GM23248 (cell line): ENCODE measurements around the gene MSGN1. TPM values are rescaled to one million over a fixed set of nuclear protein-coding genes. Genes with fewer than 3 reads are reported as not detected.

Experiments
- DNase-seq: peaks from one replicate; pipeline ENCODE4 v3.0.0-alpha.2; 2015
- H2AFZ ChIP-seq: fragments of 200-600 bp; sonication (generic); 2 replicates; pipeline ENCODE4 v1.6.1; 2016; ENCODE audit warnings: antibody characterized with exemption
- H3F3A ChIP-seq: fragments of 200-600 bp; sonication (generic); 2 replicates; pipeline ENCODE4 v1.6.1; 2016; ENCODE audit warnings: mild to moderate bottlenecking, antibody characterized with exemption, mixed run types; ENCODE audit not compliant: insufficient read depth
- H3K27ac ChIP-seq: fragments of 200-600 bp; sonication (generic); 2 replicates; pipeline ENCODE4 v1.5.1; 2016; ENCODE audit warnings: mild to moderate bottlenecking
- H3K27me3 ChIP-seq: fragments of 200-600 bp; sonication (generic); replicated peaks from 2 replicates; pipeline ENCODE4 v1.6.1; 2016; ENCODE audit warnings: mild to moderate bottlenecking; ENCODE audit not compliant: insufficient read depth
- H3K36me3 ChIP-seq: fragments of 200-600 bp; sonication (generic); 2 replicates; pipeline ENCODE4 v1.6.1; 2016; ENCODE audit warnings: low read depth, mild to moderate bottlenecking
- H3K4me1 ChIP-seq: fragments of 200-600 bp; sonication (generic); 2 replicates; pipeline ENCODE4 v1.6.1; 2016; ENCODE audit warnings: mild to moderate bottlenecking; ENCODE audit not compliant: insufficient read depth
- H3K4me2 ChIP-seq: fragments of 200-600 bp; sonication (generic); one replicate; pipeline ENCODE4 v1.6.1; 2016; ENCODE audit warnings: mild to moderate bottlenecking; ENCODE audit not compliant: unreplicated experiment
- H3K4me3 ChIP-seq: fragments of 200-600 bp; sonication (generic); 2 replicates; pipeline ENCODE4 v1.5.1; 2016; ENCODE audit warnings: mild to moderate bottlenecking
- H3K79me2 ChIP-seq: fragments of 200-600 bp; sonication (generic); 2 replicates; pipeline ENCODE4 v1.6.1; 2016; ENCODE audit warnings: mild to moderate bottlenecking; ENCODE audit not compliant: insufficient read depth
- H3K9ac ChIP-seq: fragments of 200-600 bp; sonication (generic); 2 replicates; pipeline ENCODE4 v1.6.1; 2016; ENCODE audit warnings: mild to moderate bottlenecking
- H3K9me2 ChIP-seq: fragments of 200-600 bp; sonication (generic); 2 replicates; pipeline ENCODE4 v1.6.1; 2016; ENCODE audit warnings: mixed run types, mild to moderate bottlenecking, moderate library complexity; ENCODE audit not compliant: insufficient read depth
- H3K9me3 ChIP-seq: fragments of 200-600 bp; sonication (generic); one replicate; pipeline ENCODE4 v1.6.1; 2017; ENCODE audit warnings: low read depth
- H4K20me1 ChIP-seq: fragments of 200-600 bp; sonication (generic); 2 replicates; pipeline ENCODE4 v1.6.0; 2016; ENCODE audit not compliant: insufficient read depth
- EZH2 ChIP-seq: fragments of 200-600 bp; sonication (generic); IDR thresholded peaks from 2 replicates; pipeline ENCODE4 v1.6.1; 2018; ENCODE audit warnings: antibody characterized with exemption, mild to moderate bottlenecking; ENCODE audit not compliant: insufficient read depth, poor library complexity, severe bottlenecking
- EZH2phosphoT487 ChIP-seq: fragments of 200-600 bp; sonication (generic); IDR thresholded peaks from 2 replicates; pipeline ENCODE4 v1.6.1; 2018; ENCODE audit warnings: antibody characterized with exemption, moderate library complexity, mild to moderate bottlenecking, low read depth; ENCODE audit not compliant: insufficient read depth
- whole genome bisulfite sequencing, 2 experiments: methylation state at CpG; one replicate each; pipeline ENCODE4 v1.1.6; 2015 to 2017; ENCODE audit warnings: low lambda C conversion rate in 2 of 2, low coverage in 1 of 2; ENCODE audit errors: missing lambda C conversion rate in 2 of 2; 5-methylcytosine and 5-hydroxymethylcytosine counted together
- in situ Hi-C: fragments of 300-500 bp; cut with MboI; formaldehyde crosslinking; loops from 2 replicates; pipeline ENCODE4 v1.15.0; 2020
- polyA plus RNA-seq: library from polyadenylated mRNA; unstranded; fragments of >200 nt; fragmentation: Nextera tagmentation; extraction: Ambion mirVana; gene quantifications from 2 replicates; pipeline ENCODE4 v1.2.1, GENCODE V29; 2016
- total RNA-seq: library from RNA; depleted of rRNA; stranded (reverse); fragments of >200 nt; shearing (Covaris generic); gene quantifications from 2 replicates; pipeline ENCODE4 v1.2.3, GENCODE V29; 2014

The MSGN1 gene
- total and polyA plus RNA-seq, 2 experiments from 2014 or later: not detected

DNA sequence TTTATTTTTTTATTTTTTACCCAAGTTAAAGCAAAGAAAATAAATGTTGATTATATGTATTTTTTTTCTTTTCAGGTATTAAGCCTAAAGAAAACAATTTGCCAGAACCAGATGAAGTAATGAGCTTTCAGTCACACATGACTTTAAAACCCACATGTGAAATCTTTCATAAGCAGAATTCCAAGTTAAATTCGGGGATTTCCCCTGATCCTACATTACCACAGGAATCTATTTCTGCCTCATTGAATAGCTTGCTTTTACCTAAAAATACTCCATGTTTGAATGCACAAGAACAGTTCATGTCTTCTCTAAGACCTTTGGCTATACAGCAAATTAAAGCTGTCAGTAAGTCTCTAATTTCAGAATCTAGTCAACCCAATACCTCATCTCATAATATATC is 35.7 kb upstream of the MSGN1 start:
- no peaks in the 10 kb centered on the region for H3K79me2 ChIP-seq
- no peaks in the 10 kb centered on the region for H3K27me3 ChIP-seq
- no peaks in the 10 kb centered on the region for H3K9me3 ChIP-seq
- H3K4me2 ChIP-seq: no peak overlapping the region
- 48 to 59% methylated on average over 1 of the region's 1 CpG for WGBS, 2 experiments
- DNase-seq: no peak
- H3K36me3 ChIP-seq: peaks cover 17% of the 10 kb centered on the region
- in situ Hi-C loops: no loop called here
- no peaks in the 10 kb centered on the region for H3K4me1 ChIP-seq
- H4K20me1 ChIP-seq: no peaks in the 10 kb centered on the region
- no peak overlapping the region for H3K9ac ChIP-seq
- TF ChIP-seq EZH2: no peak
- no peak for TF ChIP-seq EZH2phosphoT487
- H3F3A ChIP-seq: no peaks in the 10 kb centered on the region
- no peak overlapping the region for H2AFZ ChIP-seq
- H3K27ac ChIP-seq: no peak overlapping the region
- no peak overlapping the region for H3K4me3 ChIP-seq
- no peaks in the 10 kb centered on the region for H3K9me2 ChIP-seq

- Histone ChIP-seq H2AFZ (no peak overlapping the region), H3K36me3 (peaks cover 17% of the 10 kb centered on the region), H3K4me2 (no peak overlapping the region), H3F3A (no peaks in the 10 kb centered on the region), H3K27me3 (no peaks in the 10 kb centered on the region), H3K79me2 (no peaks in the 10 kb centered on the region), H3K9me3 (no peaks in the 10 kb centered on the region), H3K4me3 (no peak overlapping the region), H4K20me1 (no peaks in the 10 kb centered on the region), H3K9me2 (no peaks in the 10 kb centered on the region), H3K4me1 (no peaks in the 10 kb centered on the region), H3K27ac (no peak overlapping the region), H3K9ac (no peak overlapping the region)
- no peak for DNase-seq
- whole genome bisulfite sequencing, 2 experiments: 95 to 100% methylated on average over 1 of the region's 1 CpG
- no peak for TF ChIP-seq EZH2
- TF ChIP-seq EZH2phosphoT487: no peak
- in situ Hi-C loops: no loop called here
Measured at GRCh38 chr2:17781482-17781881, 34.8 kb upstream of the MSGN1 start.

- in situ Hi-C loops: no loop called here
- H3K36me3 ChIP-seq: no peaks in the 10 kb centered on the region
- H3K4me1 ChIP-seq: peaks cover 5% of the 10 kb centered on the region; the same call in 1 of the 2 replicates
- H3K4me3 ChIP-seq: no peak overlapping the region
- no peak overlapping the region for H3K27ac ChIP-seq
- H3K79me2 ChIP-seq: no peaks in the 10 kb centered on the region
- H2AFZ ChIP-seq: no peak overlapping the region
- no peak for DNase-seq
- TF ChIP-seq EZH2 (no peak), EZH2phosphoT487 (no peak)
- H3K9me3 ChIP-seq: no peaks in the 10 kb centered on the region
- H3F3A ChIP-seq: peaks cover 5% of the 10 kb centered on the region; the same call in 1 of the 2 replicates
- no peaks in the 10 kb centered on the region for H3K27me3 ChIP-seq
- H3K4me2 ChIP-seq: no peak overlapping the region
- WGBS, 2 experiments: 61 to 62% methylated on average over 3 of the region's 3 CpGs
- H3K9ac ChIP-seq: no peak overlapping the region
- no peaks in the 10 kb centered on the region for H3K9me2 ChIP-seq
- no peaks in the 10 kb centered on the region for H4K20me1 ChIP-seq
Measured at GRCh38 chr2:17786727-17787126, 29.5 kb upstream of the MSGN1 start.

DNA sequence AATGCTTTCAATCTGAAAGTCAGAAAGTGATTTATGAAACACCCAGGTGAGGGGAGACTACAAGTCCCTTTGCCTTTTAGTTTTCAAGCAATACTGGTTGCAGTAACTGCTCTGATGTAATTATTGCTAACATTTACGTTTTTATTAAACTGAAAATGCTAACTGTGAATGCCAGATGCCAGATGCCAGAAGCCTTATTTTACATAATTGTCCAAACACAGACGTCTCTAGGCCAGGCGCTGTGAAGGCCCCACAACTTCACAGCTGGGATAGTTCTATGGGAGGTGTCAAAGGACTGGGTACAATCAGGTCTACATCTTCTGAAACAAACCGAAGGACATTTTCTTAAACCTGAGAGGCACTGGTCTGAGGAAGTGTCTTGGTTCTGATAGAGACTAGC is 27.5 kb upstream of the MSGN1 start:
- TF ChIP-seq EZH2phosphoT487: no peak
- no peak for TF ChIP-seq EZH2
- 32 to 35% methylated on average over 4 of the region's 4 CpGs for WGBS, 2 experiments
- H3K4me2 ChIP-seq: no peak overlapping the region
- no peaks in the 10 kb centered on the region for H3K36me3 ChIP-seq
- H3K27ac ChIP-seq: no peak overlapping the region
- H3K79me2 ChIP-seq: no peaks in the 10 kb centered on the region
- in situ Hi-C loops: no loop called here
- H3K9me3 ChIP-seq: no peaks in the 10 kb centered on the region
- H3F3A ChIP-seq: peaks cover 9% of the 10 kb centered on the region; the same call in 1 of the 2 replicates
- H4K20me1 ChIP-seq: no peaks in the 10 kb centered on the region
- no peak overlapping the region for H3K9ac ChIP-seq
- no peak overlapping the region for H3K4me3 ChIP-seq
- no peak for DNase-seq
- H3K27me3 ChIP-seq: no peaks in the 10 kb centered on the region
- peaks cover 6% of the 10 kb centered on the region; the same call in 1 of the 2 replicates for H3K4me1 ChIP-seq
- H2AFZ ChIP-seq: no peak overlapping the region
- no peaks in the 10 kb centered on the region for H3K9me2 ChIP-seq

GRCh38 chr2:17790536-17790935 is 25.7 kb upstream of the MSGN1 start:
- Histone ChIP-seq H3F3A (peaks cover 9% of the 10 kb centered on the region; the same call in 1 of the 2 replicates), H3K9ac (no peak overlapping the region), H3K4me3 (no peak overlapping the region), H3K36me3 (no peaks in the 10 kb centered on the region), H2AFZ (no peak overlapping the region), H3K9me3 (no peaks in the 10 kb centered on the region), H3K27me3 (no peaks in the 10 kb centered on the region), H4K20me1 (no peaks in the 10 kb centered on the region), H3K9me2 (no peaks in the 10 kb centered on the region), H3K79me2 (no peaks in the 10 kb centered on the region), H3K27ac (no peak overlapping the region), H3K4me2 (no peak overlapping the region), H3K4me1 (peaks cover 6% of the 10 kb centered on the region; the same call in 1 of the 2 replicates)
- 75 to 87% methylated on average over 1 of the region's 1 CpG for WGBS, 2 experiments
- in situ Hi-C loops: no loop called here
- no peak for DNase-seq
- no peak for TF ChIP-seq EZH2phosphoT487
- no peak for TF ChIP-seq EZH2
